K562 (cell line): ENCODE results near the gene DSTYK. TPM values are rescaled to one million over a fixed set of nuclear protein-coding genes. Genes with fewer than 3 reads are reported as not detected.

Experiments
- ATAC-seq: fragments of 200-7000 bp; cut with Tn5 transposase; 3 replicates; pipeline ENCODE4 v1.9.1; 2020; ENCODE audit warnings: moderate library complexity
- BruUV-seq: library from RNA; stranded (reverse); fragments of 400-500 nt; replicated peaks from 2 replicates; lab custom pipeline; 2021; lab: Mats Ljungman, UMichigan
- CTCF ChIA-PET: fragments of 300-600 bp; formaldehyde crosslinking; extraction: SDS; loops from one replicate; lab custom pipeline; 2021; ENCODE audit warnings: low intra/inter-chr PET ratio; lab: Yijun Ruan, JAX
- POLR2A ChIA-PET: fragments of 300-600, 350-650 bp; sonication (Branson Sonifier 250); formaldehyde crosslinking; extraction: SDS; loops from one replicate; lab custom pipeline; 2021; ENCODE audit warnings: antibody characterized with exemption, inconsistent platforms; lab: Yijun Ruan, JAX
- DNase-seq, 4 experiments: peaks; one replicate each; pipeline versions ENCODE4 v3.0.0 to v3.0.0-alpha.2; 2011 to 2018; ENCODE audit warnings: low spot score in 3 of 4, mixed read lengths in 3 of 4; ENCODE audit errors: extremely low read depth in 1 of 4
- FAIRE-seq: peaks from 2 replicates; lab custom pipeline; 2011; peaks lifted over from hg19 to GRCh38; lab: Jason Lieb, UNC
- H2AFZ ChIP-seq: 2 replicates; pipeline ENCODE4 v1.6.0; 2011; ENCODE audit warnings: low read depth, low read length, control low read depth, inconsistent platforms
- H3K27ac ChIP-seq: fragments of 200-600 bp; 3 replicates; pipeline ENCODE4 v1.8.0; 2011; ENCODE audit warnings: low read depth, mild to moderate bottlenecking, control low read depth, inconsistent platforms, low read length, moderate library complexity, mixed read lengths; ENCODE audit errors: extremely low read depth
- H3K27me3 ChIP-seq, 2 experiments: fragments of 300-600 bp in 1 of 2; 2 replicates in 1 of 2; 3 replicates in 1 of 2; pipeline versions ENCODE4 v1.6.0 to v1.8.0; 2011; ENCODE audit warnings: inconsistent platforms in 2 of 2, low read length in 2 of 2, mild to moderate bottlenecking in 1 of 2, mixed read lengths in 1 of 2, moderate library complexity in 1 of 2; ENCODE audit not compliant: control insufficient read depth in 2 of 2, insufficient read depth in 2 of 2
- H3K36me3 ChIP-seq: fragments of 300-600 bp; 3 replicates; pipeline ENCODE4 v1.8.0; 2011; ENCODE audit warnings: mild to moderate bottlenecking, low read length, inconsistent platforms; ENCODE audit not compliant: control insufficient read depth, insufficient read depth
- H3K4me1 ChIP-seq, 2 experiments: fragments of 200-600 bp in 1 of 2; replicated peaks in 1 of 2; 2 replicates in 1 of 2; 3 replicates in 1 of 2; pipeline versions ENCODE4 v1.5.1 to v1.8.0; 2011; ENCODE audit warnings: inconsistent platforms in 2 of 2, low read length in 2 of 2, mild to moderate bottlenecking in 1 of 2, mixed read lengths in 1 of 2, moderate library complexity in 1 of 2; ENCODE audit not compliant: control insufficient read depth in 2 of 2, insufficient read depth in 2 of 2
- H3K4me2 ChIP-seq: 2 replicates; pipeline ENCODE4 v1.6.1; 2011; ENCODE audit warnings: low read length, control low read depth, inconsistent platforms, mixed read lengths; ENCODE audit not compliant: insufficient read depth
- H3K4me3 ChIP-seq: fragments of 200-600 bp; sonication (generic), shearing (Covaris generic); 2 replicates; pipeline ENCODE4 v1.5.1; 2016; ENCODE audit warnings: control low read depth, inconsistent platforms
- H3K79me2 ChIP-seq: fragments of 200-600 bp; 3 replicates; pipeline ENCODE4 v1.8.0; 2011; ENCODE audit warnings: low read length, inconsistent platforms; ENCODE audit not compliant: control insufficient read depth, insufficient read depth
- H3K9ac ChIP-seq, 2 experiments: 2 replicates each; pipeline versions ENCODE4 v1.6.0 to v1.6.1; 2011; ENCODE audit warnings: low read depth in 2 of 2, low read length in 2 of 2, control low read depth in 1 of 2, inconsistent platforms in 1 of 2, mild to moderate bottlenecking in 1 of 2, mixed read lengths in 1 of 2; ENCODE audit not compliant: insufficient read depth in 1 of 2
- H3K9me1 ChIP-seq: one replicate; pipeline ENCODE4 v1.6.0; 2011; ENCODE audit warnings: inconsistent platforms, mild to moderate bottlenecking, low read length, moderate library complexity; ENCODE audit not compliant: control insufficient read depth, insufficient read depth
- H3K9me3 ChIP-seq: replicated peaks from 2 replicates; pipeline ENCODE4 v1.5.1; 2011; ENCODE audit warnings: low read depth, low read length, inconsistent platforms; ENCODE audit not compliant: control insufficient read depth, insufficient read depth
- H4K20me1 ChIP-seq: replicated peaks from 2 replicates; pipeline ENCODE4 v1.6.1; 2011; ENCODE audit warnings: low read length, inconsistent platforms, mixed read lengths; ENCODE audit not compliant: control insufficient read depth, insufficient read depth
- CXXC5 ChIP-seq: fragments of 250-450 bp; sonication (Bioruptor Pico); IDR thresholded peaks from 2 replicates; pipeline ENCODE4 v1.8.0; 2022; ENCODE audit warnings: inconsistent platforms, mild to moderate bottlenecking, moderate library complexity
- EHMT2 ChIP-seq: fragments of 450-650 bp; IDR thresholded peaks from 2 replicates; pipeline ENCODE4 v1.6.1; 2018; ENCODE audit warnings: antibody characterized with exemption
- MAFF ChIP-seq: IDR thresholded peaks from 2 replicates; pipeline ENCODE4 v1.6.1; 2012; ENCODE audit warnings: low read length, improper control_type of control experiment
- NCOA2 ChIP-seq, 2 experiments: fragments of 450-650 bp; IDR thresholded peaks; 2 replicates each; pipeline ENCODE4 v1.6.1; 2018; ENCODE audit warnings: mild to moderate bottlenecking in 2 of 2, moderate library complexity in 1 of 2; ENCODE audit not compliant: partially characterized antibody in 2 of 2
- TGIF2 ChIP-seq: sonication (generic); formaldehyde crosslinking; IDR thresholded peaks from 2 replicates; pipeline ENCODE4 v1.8.1; 2022; ENCODE audit warnings: mild to moderate bottlenecking, missing genetic modification reagents, moderate library complexity
- ZBTB11 ChIP-seq, 3 experiments: fragments of 200-800 bp in 1 of 3; fragments of 250-450 bp in 1 of 3; fragments of 450-650 bp in 1 of 3; sonication (Bioruptor Pico) in 1 of 3; sonication (Bioruptor generic) in 1 of 3; formaldehyde crosslinking in 1 of 3; IDR thresholded peaks; 2 replicates each; pipeline versions ENCODE4 v1.6.1 to v1.8.0; 2016 to 2022; ENCODE audit warnings: mild to moderate bottlenecking in 2 of 3, missing genetic modification characterization in 2 of 3, missing compliant biosample characterization in 1 of 3, moderate library complexity in 1 of 3
- ZFP1 ChIP-seq: fragments of 450-650 bp; formaldehyde crosslinking; IDR thresholded peaks from 2 replicates; pipeline ENCODE4 v1.4.0; 2020; ENCODE audit warnings: mild to moderate bottlenecking, mixed read lengths
- ZMIZ1 ChIP-seq, 2 experiments: fragments of 150-350 bp in 1 of 2; IDR thresholded peaks; 2 replicates each; pipeline ENCODE4 v1.6.1; 2012 to 2016; ENCODE audit warnings: low read depth in 2 of 2, low read length in 2 of 2, mild to moderate bottlenecking in 1 of 2, moderate library complexity in 1 of 2
- ZNF512 ChIP-seq: IDR thresholded peaks from 2 replicates; pipeline ENCODE4 v1.6.1; 2016; ENCODE audit warnings: missing genetic modification characterization, missing compliant biosample characterization
- WGBS: fragments of 100-300 bp; shearing (Covaris generic); methylation state at CpG from one replicate; pipeline ENCODE4 v1.1.6; 2016; ENCODE audit warnings: low coverage, mixed read lengths; ENCODE audit not compliant: insufficient coverage; ENCODE audit errors: missing lambda C conversion rate; 5-methylcytosine and 5-hydroxymethylcytosine counted together
- in situ Hi-C: fragments of 300-500 bp; cut with MboI; formaldehyde crosslinking; loops from 4 replicates; pipeline ENCODE4 v1.15.0; 2018; ENCODE audit warnings: inconsistent platforms, mixed read lengths
- intact Hi-C: fragments of 100-400 bp; cut with micrococcal nuclease; formaldehyde crosslinking; loops from 2 replicates; pipeline ENCODE4 v1.14.2; 2022
- polyA plus RNA-seq, 8 experiments: library from polyadenylated mRNA; depleted of rRNA in 4 of 8; stranded (reverse) in 5 of 8; unstranded in 3 of 8; fragments of >200 nt; fragmentation: Nextera tagmentation in 2 of 8; fragmentation: Illumina TruSeq in 1 of 8; extraction: Ambion mirVana in 2 of 8; extraction: Trizol in 1 of 8; gene quantifications; 2 replicates each; pipeline versions ENCODE4 v1.2.1 to v1.2.3, GENCODE V29; 2011 to 2014; ENCODE audit warnings: inconsistent platforms in 1 of 8, missing spikeins in 1 of 8
- total RNA-seq, 7 experiments: library from RNA; depleted of rRNA in 6 of 7; stranded (reverse); fragments of >200 nt in 6 of 7; fragmentation: Illumina TruSeq in 2 of 7; extraction: Trizol in 2 of 7; gene quantifications; 2 replicates each; pipeline versions ENCODE4 v1.2.1 to v1.2.3, GENCODE V29; 2011 to 2021; ENCODE audit warnings: low replicate concordance in 1 of 7
- TF ChIP-seq, protein P1 (sequence below): fragments of 450-650 bp; formaldehyde crosslinking; IDR thresholded peaks from 2 replicates; pipeline ENCODE4 v1.4.0; 2022; ENCODE audit warnings: mild to moderate bottlenecking, moderate library complexity

DSTYK gene
- total and polyA plus RNA-seq, 9 of the 15 experiments (the other 6 are each of a cell fraction or from before 2014, with no cell fraction given) = 4.2 to 7.1 (median 6.2) TPM

- no peak for FAIRE-seq
- Histone ChIP-seq H3K9ac (no peak overlapping the region), H3K4me1 (peaks cover 15 to 16% of the 10 kb centered on the region in 2 experiments), H3K4me3 (no peak overlapping the region), H3K9me1 (no peaks in the 10 kb centered on the region), H3K4me2 (no peak overlapping the region), H2AFZ (no peak overlapping the region), H3K27ac (no peak overlapping the region), H3K36me3 (no peaks in the 10 kb centered on the region), H3K9me3 (no peaks in the 10 kb centered on the region), H4K20me1 (no peaks in the 10 kb centered on the region), H3K79me2 (no peaks in the 10 kb centered on the region), H3K27me3 (peaks cover 0 to 22% of the 10 kb centered on the region in 2 experiments; a peak in 2 of 5 replicates)
- WGBS = 30% methylated on average over 8 of the region's 8 CpGs
- no peak for ATAC-seq
- BruUV-seq = no TSS peak
- ChIA-PET POLR2A (interaction anchor here (0.5 to 3.6 kb wide), 8 partner anchors 11 to 255 kb away, joined by 3 to 21 read pairs (median 4); partner anchors contain the start of gene TMCC2), CTCF (interaction anchor here (0.6 kb wide), 1 partner anchor 828 kb away, joined by 3 read pairs; no protein-coding TSS in a partner anchor)
- intact Hi-C loops (no loop called here), in situ Hi-C loops (no loop called here)
- DNase-seq = no peak
- TF ChIP-seq MAFF (no peak), ZBTB11 (CRISPR knock-in tag; IDR thresholded peaks at IDR 0.05) (no peak), ZNF512 (tag) (no peak), ZMIZ1 (IDR thresholded peaks at IDR 0.05; ENCODE audit: low read depth in 2 of 2, low read length in 2 of 2) (no peak), EHMT2 (peak; percentile 65; the same call in 1 of the 2 replicates), TGIF2 (CRISPR knock-in tag) (no peak), CXXC5 (CRISPR knock-in tag) (no peak), ZFP1 (CRISPR knock-in tag) (no peak), NCOA2 (IDR thresholded peaks at IDR 0.05; ENCODE audit: partially characterized antibody in 2 of 2) (no peak)
- TF ChIP-seq, protein P1, sequence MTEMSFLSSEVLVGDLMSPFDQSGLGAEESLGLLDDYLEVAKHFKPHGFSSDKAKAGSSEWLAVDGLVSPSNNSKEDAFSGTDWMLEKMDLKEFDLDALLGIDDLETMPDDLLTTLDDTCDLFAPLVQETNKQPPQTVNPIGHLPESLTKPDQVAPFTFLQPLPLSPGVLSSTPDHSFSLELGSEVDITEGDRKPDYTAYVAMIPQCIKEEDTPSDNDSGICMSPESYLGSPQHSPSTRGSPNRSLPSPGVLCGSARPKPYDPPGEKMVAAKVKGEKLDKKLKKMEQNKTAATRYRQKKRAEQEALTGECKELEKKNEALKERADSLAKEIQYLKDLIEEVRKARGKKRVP (CRISPR knock-in tag) = no peak
These were observed 32.1 kb upstream of the DSTYK start for GRCh38 chr1:205243350-205244191.
